Body of pancreas (tissue), 4 donors: Measurements from ENCODE around the gene IFI30. TPM values are rescaled to one million over a fixed set of nuclear protein-coding genes. Genes with fewer than 3 reads are reported as not detected.

Source experiments
- ATAC-seq: fragments of 150-250 bp; one replicate; pipeline ENCODE4 v1.9.1; 2016
- DNase-seq, 4 donors: peaks; one replicate each; pipeline ENCODE4 v3.0.0-alpha.2; 2019
- H3K27ac ChIP-seq, 4 donors: fragments of 200-600 bp; sonication (generic); 1 replicate in 3 of 4; 2 replicates in 1 of 4; pipeline versions ENCODE4 v1.5.1 to v1.6.1; 2016 to 2019; ENCODE audit warnings: mild to moderate bottlenecking in 1 of 4, mixed read lengths in 1 of 4, moderate library complexity in 1 of 4
- H3K27me3 ChIP-seq, 2 donors: fragments of 200-600 bp; sonication (generic); one replicate each; pipeline ENCODE4 v1.6.0; 2016; ENCODE audit warnings: mild to moderate bottlenecking in 1 of 2
- H3K36me3 ChIP-seq, 2 donors: fragments of 200-600 bp; sonication (generic); replicated peaks in 1 of 2; 2 replicates each; pipeline ENCODE4 v1.5.1; 2016; ENCODE audit warnings: low read depth in 2 of 2; ENCODE audit not compliant: insufficient read depth in 1 of 2
- H3K4me1 ChIP-seq: fragments of 200-600 bp; sonication (generic); one replicate; pipeline ENCODE4 v1.6.0; 2016
- H3K4me3 ChIP-seq, 2 donors: fragments of 200-600 bp; sonication (generic); 1 replicate in 1 of 2; 2 replicates in 1 of 2; pipeline ENCODE4 v1.5.1; 2016 to 2019
- H3K9me3 ChIP-seq, 3 donors: fragments of 200-600 bp; sonication (generic); 1 replicate in 2 of 3; 2 replicates in 1 of 3; pipeline ENCODE4 v1.5.1; 2016
- POLR2A ChIP-seq, 3 donors: fragments of 450-650 bp; IDR thresholded peaks; one replicate each; pipeline ENCODE4 v1.6.1; 2016; ENCODE audit warnings: antibody characterized with exemption in 3 of 3, mild to moderate bottlenecking in 2 of 3
- WGBS, 2 donors: methylation state at CpG; one replicate each; pipeline ENCODE4 v1.1.5; 2017; 5-methylcytosine and 5-hydroxymethylcytosine counted together
- intact Hi-C: fragments of 100-400 bp; cut with DNase I; formaldehyde crosslinking; loops from one replicate; pipeline ENCODE4 v1.15.1; 2023
- small RNA-seq: library from RNA; depleted of rRNA; stranded (forward); fragments of <200 nt; gene quantifications from one replicate; pipeline ENCODE3, GENCODE V24; 2016
- total RNA-seq, 2 donors: library from RNA; depleted of rRNA; stranded (reverse); fragments of >200 nt; gene quantifications; one replicate each; pipeline ENCODE4 v1.1.0, GENCODE V29; 2016
- TF ChIP-seq, protein P1 (sequence below), 7 experiments: fragments of 450-650 bp in 4 of 7; fragments of 200-600 bp in 3 of 7; sonication (generic) in 3 of 7; IDR thresholded peaks; one replicate each; pipeline ENCODE4 v1.5.1; 2016 to 2019; ENCODE audit warnings: antibody characterized with exemption in 7 of 7

Gene IFI30
- total RNA-seq, 2 donors from 2014 or later: 30.3 to 32.9 TPM

DNA sequence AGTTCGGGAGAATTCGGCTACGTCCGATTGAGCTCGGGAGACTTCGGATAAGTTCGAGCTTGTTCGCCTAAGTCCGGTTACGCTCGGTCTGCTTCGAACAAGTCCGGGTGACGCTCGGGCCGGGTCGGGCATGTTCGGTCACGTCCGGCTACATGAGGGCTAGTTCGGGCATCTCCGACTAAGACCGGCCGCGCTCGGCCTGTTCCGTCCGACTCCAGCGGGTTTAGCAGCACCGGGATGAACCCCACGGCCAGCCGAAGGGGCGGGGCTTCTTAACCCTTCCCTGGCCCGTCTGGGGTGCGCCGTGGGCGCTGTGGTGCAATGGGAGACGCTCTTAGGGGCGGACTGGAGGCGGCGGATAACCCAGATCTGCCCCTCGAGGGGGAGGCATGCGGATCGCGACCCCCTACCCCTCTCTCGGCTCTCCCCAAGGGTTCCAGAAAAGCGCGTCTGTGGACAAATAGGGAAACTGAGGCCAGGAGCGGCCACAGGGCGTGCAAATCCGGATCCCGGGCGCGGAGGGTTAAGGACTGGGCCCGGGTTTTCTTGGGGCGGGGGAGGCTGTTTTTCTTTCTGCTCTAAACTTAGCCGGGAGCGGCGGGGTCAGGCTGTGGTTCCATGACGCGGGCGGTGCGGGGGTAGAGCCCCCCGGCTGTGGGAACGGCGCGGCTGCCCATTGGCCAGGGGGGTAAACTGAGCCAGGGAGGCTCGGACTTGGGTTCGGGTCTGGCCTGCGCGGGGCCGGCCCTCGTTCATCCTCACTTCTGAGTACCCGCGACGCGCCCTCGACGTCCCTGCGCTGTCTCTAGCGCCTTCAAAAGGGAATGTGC, 51.1 kb downstream of the IFI30 start:
- Histone ChIP-seq H3K4me3 (no peak overlapping the region), H3K9me3 (no peaks in the 10 kb centered on the region), H3K36me3 (no peaks in the 10 kb centered on the region), H3K4me1 (peaks cover 26% of the 10 kb centered on the region), H3K27ac (no peak overlapping the region), H3K27me3 (peaks cover 0 to 13% of the 10 kb centered on the region in 2 donors)
- peak; percentile 98 to 99 (median 98) for DNase-seq
- intact Hi-C loops: no loop called here
- TF ChIP-seq POLR2A (IDR thresholded peaks at IDR 0.05): no peak
- TF ChIP-seq, protein P1, sequence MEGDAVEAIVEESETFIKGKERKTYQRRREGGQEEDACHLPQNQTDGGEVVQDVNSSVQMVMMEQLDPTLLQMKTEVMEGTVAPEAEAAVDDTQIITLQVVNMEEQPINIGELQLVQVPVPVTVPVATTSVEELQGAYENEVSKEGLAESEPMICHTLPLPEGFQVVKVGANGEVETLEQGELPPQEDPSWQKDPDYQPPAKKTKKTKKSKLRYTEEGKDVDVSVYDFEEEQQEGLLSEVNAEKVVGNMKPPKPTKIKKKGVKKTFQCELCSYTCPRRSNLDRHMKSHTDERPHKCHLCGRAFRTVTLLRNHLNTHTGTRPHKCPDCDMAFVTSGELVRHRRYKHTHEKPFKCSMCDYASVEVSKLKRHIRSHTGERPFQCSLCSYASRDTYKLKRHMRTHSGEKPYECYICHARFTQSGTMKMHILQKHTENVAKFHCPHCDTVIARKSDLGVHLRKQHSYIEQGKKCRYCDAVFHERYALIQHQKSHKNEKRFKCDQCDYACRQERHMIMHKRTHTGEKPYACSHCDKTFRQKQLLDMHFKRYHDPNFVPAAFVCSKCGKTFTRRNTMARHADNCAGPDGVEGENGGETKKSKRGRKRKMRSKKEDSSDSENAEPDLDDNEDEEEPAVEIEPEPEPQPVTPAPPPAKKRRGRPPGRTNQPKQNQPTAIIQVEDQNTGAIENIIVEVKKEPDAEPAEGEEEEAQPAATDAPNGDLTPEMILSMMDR (IDR thresholded peaks at IDR 0.05): no peak
- ATAC-seq: peak; percentile 99
- 0 to 3% methylated on average over 20 to 67 of the region's 81 CpGs for WGBS, 2 donors

- Histone ChIP-seq H3K4me1 (peaks cover 26% of the 10 kb centered on the region), H3K9me3 (no peaks in the 10 kb centered on the region), H3K36me3 (no peaks in the 10 kb centered on the region), H3K27ac (no peak overlapping the region), H3K4me3 (no peak overlapping the region), H3K27me3 (peaks cover 0 to 13% of the 10 kb centered on the region in 2 donors)
- no peak for TF ChIP-seq POLR2A (IDR thresholded peaks at IDR 0.05)
- TF ChIP-seq, protein P1 (IDR thresholded peaks at IDR 0.05): no peak
- no peak for DNase-seq
- no peak for ATAC-seq
- intact Hi-C loops: no loop called here
- 16% methylated on average over 16 of the region's 16 CpGs; no CpG with 5 or more reads in 1 of the 2 donors for WGBS, 2 donors
Observed at GRCh38 chr19:18225355-18225701, 51.7 kb downstream of the IFI30 start.

DNA sequence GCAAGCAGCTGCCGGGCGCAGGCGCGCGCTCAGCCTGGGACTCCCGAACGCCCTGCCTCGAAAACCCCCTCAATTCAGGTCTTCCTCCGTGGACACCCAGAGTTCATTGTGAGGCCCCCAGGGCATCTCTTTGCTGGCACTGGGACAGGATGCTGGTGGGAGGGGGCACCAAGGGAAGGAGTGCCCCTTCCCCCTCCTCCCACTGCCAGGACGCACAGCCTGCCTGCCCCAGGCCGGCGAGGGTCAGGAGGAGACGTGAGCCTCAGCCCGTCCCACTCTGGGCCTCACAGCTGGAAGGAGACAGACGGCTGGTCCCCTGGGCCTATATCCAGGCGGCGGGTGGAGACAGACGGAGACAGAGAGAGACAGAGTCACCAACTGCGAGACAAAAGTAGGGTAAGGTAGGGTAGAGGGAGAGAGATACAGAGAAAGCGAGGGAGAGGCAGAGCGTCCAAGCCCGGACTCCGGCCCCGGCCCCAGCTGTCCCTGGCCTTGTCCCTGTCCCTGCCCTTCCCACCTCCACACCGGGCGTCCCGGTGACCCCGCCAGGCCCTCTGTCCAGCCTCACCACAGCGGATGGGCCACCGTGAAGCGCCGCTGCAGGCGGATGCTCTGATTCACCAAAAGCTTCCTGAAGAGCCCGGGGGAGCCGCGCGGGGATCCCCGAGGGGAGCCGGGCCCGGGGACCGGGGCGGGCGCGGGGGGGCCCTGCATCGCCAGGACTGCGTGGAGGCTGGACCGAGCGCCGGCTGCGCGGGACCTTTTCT, 52.3 kb downstream of the IFI30 start, which contains the start of gene PDE4C:
Gene PDE4C, minus strand, starts transcription at position 737 of the 767 bp plus-strand sequence. Its CDS starts 23 bp downstream, at position 714.
- WGBS, 2 donors: 5 to 7% methylated on average over 18 to 51 of the region's 51 CpGs

GRCh38 chr19:18226956-18227780, 53.6 kb downstream of the IFI30 start:
- intact Hi-C loops: no loop called here
- Histone ChIP-seq H3K4me1 (peaks cover 26% of the 10 kb centered on the region), H3K27me3 (peaks cover 0 to 13% of the 10 kb centered on the region in 2 donors), H3K9me3 (no peaks in the 10 kb centered on the region), H3K36me3 (no peaks in the 10 kb centered on the region), H3K27ac (no peak overlapping the region), H3K4me3 (no peak overlapping the region)
- WGBS, 2 donors: 80 to 93% methylated on average over 11 to 17 of the region's 18 CpGs
- no peak for TF ChIP-seq POLR2A (IDR thresholded peaks at IDR 0.05)
- no peak for ATAC-seq
- no peak for DNase-seq

More for the DNA sequence above, 52.3 kb downstream of the IFI30 start, which contains the start of gene PDE4C:
- TF ChIP-seq, protein P1 (IDR thresholded peaks at IDR 0.05): no peak
- TF ChIP-seq POLR2A (IDR thresholded peaks at IDR 0.05): no peak
- Histone ChIP-seq H3K36me3 (no peaks in the 10 kb centered on the region), H3K27me3 (peaks cover 0 to 13% of the 10 kb centered on the region in 2 donors), H3K9me3 (no peaks in the 10 kb centered on the region), H3K27ac (no peak within 1 kb of the TSS), H3K4me3 (no peak within 1 kb of the TSS), H3K4me1 (peaks cover 26% of the 10 kb centered on the region)
- ATAC-seq (no peak), DNase-seq (no peak)
- intact Hi-C loops: no loop called here

Small RNA genes within 50 kb of the gene (small RNA-seq; reads per million reads assigned to genes)
- gene IFI30: not detected

Other genes starting within 250 kb of the IFI30 start
- gene CCDC124, start 240.8 kb upstream of the IFI30 start, total RNA-seq: 10 to 100 TPM; 25.2 to 84.0 TPM
- not detected for gene KCNN1, start 206.7 kb upstream of the IFI30 start, total RNA-seq
- gene ARRDC2, start 165.6 kb upstream of the IFI30 start, total RNA-seq: 10 to 100 TPM; 23.1 to 30.1 TPM
- 1 to 10 TPM in 1 of 2 donors, not detected in 1; 1.0 TPM for gene IL12RB1, start 86.9 kb upstream of the IFI30 start, total RNA-seq
- 10 to 100 TPM; 17.6 to 35.3 TPM for gene MAST3, start 76.0 kb upstream of the IFI30 start, total RNA-seq
- 10 to 100 TPM; 18.9 to 21.8 TPM for gene PIK3R2, start 20.6 kb upstream of the IFI30 start, total RNA-seq
- 1 to 10 TPM; 3.4 to 5.6 TPM for gene MPV17L2, start 19.4 kb downstream of the IFI30 start, total RNA-seq
- 1 to 10 TPM in 1 of 2 donors, under 1 TPM in 1; 0.52 to 8.2 TPM for gene RAB3A, start 30.2 kb downstream of the IFI30 start, total RNA-seq
- gene PDE4C, start 52.6 kb downstream of the IFI30 start, total RNA-seq: under 1 TPM; under 0.01 to 0.26 TPM
- gene IQCN, start 100.6 kb downstream of the IFI30 start, total RNA-seq: 1 to 10 TPM; 5.6 to 7.0 TPM
- gene JUND, start 107.8 kb downstream of the IFI30 start, total RNA-seq: 100 to 1,000 TPM; 250 to 607 TPM
- gene LSM4, start 149.3 kb downstream of the IFI30 start, total RNA-seq: 10 to 100 TPM; 45.7 to 94.6 TPM
- 10 to 100 TPM; 22.1 to 37.6 TPM for gene PGPEP1, start 166.8 kb downstream of the IFI30 start, total RNA-seq
- gene GDF15, start 212.3 kb downstream of the IFI30 start, total RNA-seq: 10 to 100 TPM; 40.5 to 86.1 TPM
- gene LRRC25, start 223.8 kb downstream of the IFI30 start, total RNA-seq: 1 to 10 TPM in 1 of 2 donors, not detected in 1; 4.4 TPM
- gene SSBP4, start 245.6 kb downstream of the IFI30 start, total RNA-seq: 10 to 100 TPM; 50.1 to 63.9 TPM